GM03348 (cell line): ENCODE results near the gene GRAMD1B.
"Not testable (repeated sequence)": the region's sequence is repeated elsewhere in the genome, so short reads cannot be mapped to it uniquely, and the experiment has no call there.

Experiments
- DNase-seq: peaks from one replicate; pipeline ENCODE4 v3.0.0; 2012; ENCODE audit warnings: low spot score

Gene GRAMD1B

GRCh38 chr11:123641495-123641840 is 211.4 kb downstream of the GRAMD1B start:
- no peak for DNase-seq

- no peak for DNase-seq
Measured at GRCh38 chr11:123642435-123642834, 212.4 kb downstream of the GRAMD1B start.

- no peak for DNase-seq
Measured at GRCh38 chr11:123645286-123645975, 215.4 kb downstream of the GRAMD1B start.

GRCh38 chr11:123650901-123651300 is 220.8 kb downstream of the GRAMD1B start:
- no peak for DNase-seq

- DNase-seq, result no peak
Measured at GRCh38 chr11:123652599-123652998, 222.5 kb downstream of the GRAMD1B start.

GRCh38 chr11:123653483-123653826 is 223.4 kb downstream of the GRAMD1B start:
- DNase-seq, result no peak

GRCh38 chr11:123653827-123654565 is 223.9 kb downstream of the GRAMD1B start:
- DNase-seq, result peak; percentile 86

GRCh38 chr11:123654566-123655081 is 224.6 kb downstream of the GRAMD1B start, which contains the start of gene SCN3B:
TSS of gene SCN3B (minus strand) at chr11:123654624. CDS start at chr11:123653801, 823 bp downstream.
- peak; percentile 85 for DNase-seq

GRCh38 chr11:123659311-123659710 is 229.2 kb downstream of the GRAMD1B start:
- no peak for DNase-seq

GRCh38 chr11:123659965-123660364 is 229.9 kb downstream of the GRAMD1B start:
- DNase-seq, result not testable (repeated sequence)

- no peak for DNase-seq
Measured at GRCh38 chr11:123665306-123665705, 235.2 kb downstream of the GRAMD1B start.

- no peak for DNase-seq
Measured at GRCh38 chr11:123670081-123670480, 240.0 kb downstream of the GRAMD1B start.

- DNase-seq, result no peak
Measured at GRCh38 chr11:123671534-123671933, 241.5 kb downstream of the GRAMD1B start.

- no peak for DNase-seq
Measured at GRCh38 chr11:123672568-123672967, 242.5 kb downstream of the GRAMD1B start.

- no peak for DNase-seq
Measured at GRCh38 chr11:123674297-123674696, 244.2 kb downstream of the GRAMD1B start.
